Kidney epithelial cell (primary cell): Measurements from ENCODE around the gene LIPC. TPM values are rescaled to one million over a fixed set of nuclear protein-coding genes. Genes with fewer than 3 reads are reported as not detected.

ENCODE experiments used
- DNase-seq: peaks from one replicate; pipeline ENCODE4 v3.0.0-alpha.2; 2010; ENCODE audit warnings: low read depth
- H3K27me3 ChIP-seq: 2 replicates; pipeline ENCODE4 v1.6.0; 2011; ENCODE audit warnings: low read length; ENCODE audit not compliant: control insufficient read depth, insufficient read depth
- H3K36me3 ChIP-seq: 2 replicates; pipeline ENCODE4 v1.5.1; 2011; ENCODE audit warnings: low read length; ENCODE audit not compliant: control insufficient read depth, insufficient read depth
- H3K4me3 ChIP-seq: 2 replicates; pipeline ENCODE4 v1.5.1; 2011; ENCODE audit warnings: low read depth, mild to moderate bottlenecking, control low read depth, low read length
- CTCF ChIP-seq: IDR thresholded peaks from 2 replicates; pipeline ENCODE4 v1.5.1; 2011; ENCODE audit warnings: mild to moderate bottlenecking, moderate library complexity, low read length, control low read depth, inconsistent platforms; ENCODE audit not compliant: insufficient read depth, poor library complexity, severe bottlenecking
- total RNA-seq: library from RNA; depleted of rRNA; stranded (reverse); fragments of >200 nt; gene quantifications from 2 replicates; pipeline ENCODE4 v1.2.3, GENCODE V29; 2015

Gene LIPC
- total RNA-seq, 1 donor from 2014 or later, result 1.3 TPM

- no peaks in the 10 kb centered on the region for H3K27me3 ChIP-seq
These were observed 89.1 kb downstream of the LIPC start for GRCh38 chr15:58520936-58521292.

GRCh38 chr15:58521293-58521991, 89.7 kb downstream of the LIPC start:
- H3K4me3 ChIP-seq, result no peak overlapping the region
- TF ChIP-seq CTCF, result no peak
- H3K27me3 ChIP-seq, result no peaks in the 10 kb centered on the region
- no peaks in the 10 kb centered on the region for H3K36me3 ChIP-seq
- peak; percentile 96 for DNase-seq

More at GRCh38 chr15:58520936-58521292, 89.1 kb downstream of the LIPC start:
- Histone ChIP-seq H3K4me3 (no peak overlapping the region), H3K36me3 (no peaks in the 10 kb centered on the region)
- DNase-seq, result no peak
- TF ChIP-seq CTCF, result no peak

GRCh38 chr15:58522391-58522790, 90.6 kb downstream of the LIPC start:
- H3K4me3 ChIP-seq, result no peak overlapping the region
- no peaks in the 10 kb centered on the region for H3K36me3 ChIP-seq
- H3K27me3 ChIP-seq, result no peaks in the 10 kb centered on the region
- no peak for DNase-seq
- TF ChIP-seq CTCF, result no peak

- Histone ChIP-seq H3K4me3 (no peak overlapping the region), H3K36me3 (no peaks in the 10 kb centered on the region), H3K27me3 (no peaks in the 10 kb centered on the region)
- no peak for TF ChIP-seq CTCF
- no peak for DNase-seq
These were observed 91.1 kb downstream of the LIPC start for GRCh38 chr15:58522865-58523264.

GRCh38 chr15:58523634-58524033, 91.8 kb downstream of the LIPC start:
- Histone ChIP-seq H3K4me3 (no peak overlapping the region), H3K36me3 (no peaks in the 10 kb centered on the region), H3K27me3 (no peaks in the 10 kb centered on the region)
- DNase-seq, result no peak
- TF ChIP-seq CTCF, result no peak

GRCh38 chr15:58524247-58524646, 92.5 kb downstream of the LIPC start:
- Histone ChIP-seq H3K4me3 (no peak overlapping the region), H3K36me3 (no peaks in the 10 kb centered on the region), H3K27me3 (no peaks in the 10 kb centered on the region)
- TF ChIP-seq CTCF, result no peak
- DNase-seq, result no peak
